ENCODE data around the gene PPIL1. TPM values are rescaled to one million over a fixed set of nuclear protein-coding genes. Genes with fewer than 3 reads are reported as not detected.
"Not testable (repeated sequence)": the region's sequence is repeated elsewhere in the genome, so short reads cannot be mapped to it uniquely, and the experiment has no call there.

The PPIL1 gene
- total RNA-seq, 2 donors from 2014 or later: 3.8 to 4.5 TPM

- no peak for ATAC-seq
- no peak for DNase-seq
- H3K9me3 ChIP-seq (ENCODE audit: control insufficient read depth, low read length, poor library complexity, severe bottlenecking): no peaks in the 10 kb centered on the region
- Mint-ChIP-seq H3K4me1 (peaks cover 26% of the 10 kb centered on the region), H3K36me3 (ENCODE audit: low read depth) (peaks cover 10% of the 10 kb centered on the region), H3K4me3 (no peak overlapping the region), H3K27me3 (no peaks in the 10 kb centered on the region), H3K27ac (peak overlapping the region; percentile 78)
Measured at GRCh38 chr6:36906539-36907325, 32.1 kb upstream of the PPIL1 start.

GRCh38 chr6:36904851-36905393, 30.3 kb upstream of the PPIL1 start:
- Mint-ChIP-seq H3K4me3 (no peak overlapping the region), H3K36me3 (ENCODE audit: low read depth) (peaks cover 10% of the 10 kb centered on the region), H3K27ac (peak overlapping the region; percentile 78), H3K27me3 (no peaks in the 10 kb centered on the region), H3K4me1 (peaks cover 23% of the 10 kb centered on the region)
- no peaks in the 10 kb centered on the region for H3K9me3 ChIP-seq (ENCODE audit: control insufficient read depth, low read length, poor library complexity, severe bottlenecking)
- ATAC-seq (no peak), DNase-seq (no peak)

GRCh38 chr6:36904114-36904513, 29.5 kb upstream of the PPIL1 start:
- Mint-ChIP-seq H3K36me3 (ENCODE audit: low read depth) (peaks cover 12% of the 10 kb centered on the region), H3K27me3 (no peaks in the 10 kb centered on the region), H3K27ac (no peak overlapping the region), H3K4me3 (no peak overlapping the region), H3K4me1 (peaks cover 26% of the 10 kb centered on the region)
- DNase-seq (no peak), ATAC-seq (no peak)
- no peaks in the 10 kb centered on the region for H3K9me3 ChIP-seq (ENCODE audit: control insufficient read depth, low read length, poor library complexity, severe bottlenecking)

- no peaks in the 10 kb centered on the region for H3K27me3 Mint-ChIP-seq
- H3K36me3 Mint-ChIP-seq (ENCODE audit: low read depth): peaks cover 3% of the 10 kb centered on the region
- DNase-seq: no peak
- peak overlapping the region; percentile 29 for H3K27ac Mint-ChIP-seq
- no peak overlapping the region for H3K4me3 Mint-ChIP-seq
- peak; percentile 70 for ATAC-seq
- H3K9me3 ChIP-seq (ENCODE audit: control insufficient read depth, low read length, poor library complexity, severe bottlenecking): no peaks in the 10 kb centered on the region
- H3K4me1 Mint-ChIP-seq: peaks cover 14% of the 10 kb centered on the region
Measured at GRCh38 chr6:36897609-36898008, 23.0 kb upstream of the PPIL1 start.

- H3K4me3 Mint-ChIP-seq: no peak overlapping the region
- ATAC-seq (no peak), DNase-seq (no peak)
- H3K9me3 ChIP-seq (ENCODE audit: control insufficient read depth, low read length, poor library complexity, severe bottlenecking): no peaks in the 10 kb centered on the region
- H3K36me3 Mint-ChIP-seq (ENCODE audit: low read depth): peaks cover 2% of the 10 kb centered on the region
- peak overlapping the region; percentile 41 for H3K27ac Mint-ChIP-seq
- H3K27me3 Mint-ChIP-seq: no peaks in the 10 kb centered on the region
- peaks cover 22% of the 10 kb centered on the region for H3K4me1 Mint-ChIP-seq
Measured at GRCh38 chr6:36893976-36894932, 19.7 kb upstream of the PPIL1 start.

GRCh38 chr6:36891153-36891552, 16.6 kb upstream of the PPIL1 start:
- not testable (repeated sequence) for H3K27me3 Mint-ChIP-seq; H3K9me3 ChIP-seq (ENCODE audit: control insufficient read depth, low read length, poor library complexity, severe bottlenecking); H3K4me3 Mint-ChIP-seq; H3K27ac Mint-ChIP-seq; DNase-seq; ATAC-seq; H3K36me3 Mint-ChIP-seq (ENCODE audit: low read depth)
- H3K4me1 Mint-ChIP-seq: peaks cover 35% of the 10 kb centered on the region

- Mint-ChIP-seq H3K27me3 (no peaks in the 10 kb centered on the region), H3K36me3 (ENCODE audit: low read depth) (no peaks in the 10 kb centered on the region), H3K4me1 (peaks cover 34% of the 10 kb centered on the region), H3K4me3 (no peak overlapping the region), H3K27ac (no peak overlapping the region)
- H3K9me3 ChIP-seq (ENCODE audit: control insufficient read depth, low read length, poor library complexity, severe bottlenecking): no peaks in the 10 kb centered on the region
- ATAC-seq (no peak), DNase-seq (no peak)
Measured at GRCh38 chr6:36890112-36890663, 15.6 kb upstream of the PPIL1 start.

- peak overlapping the region; percentile 15 for H3K4me3 Mint-ChIP-seq
- H3K36me3 Mint-ChIP-seq (ENCODE audit: low read depth): no peaks in the 10 kb centered on the region
- ATAC-seq (no peak), DNase-seq (no peak)
- H3K9me3 ChIP-seq (ENCODE audit: control insufficient read depth, low read length, poor library complexity, severe bottlenecking): no peaks in the 10 kb centered on the region
- H3K4me1 Mint-ChIP-seq: peaks cover 34% of the 10 kb centered on the region
- H3K27ac Mint-ChIP-seq: peak overlapping the region; percentile 96
- H3K27me3 Mint-ChIP-seq: no peaks in the 10 kb centered on the region
Measured at GRCh38 chr6:36888654-36889481, 14.3 kb upstream of the PPIL1 start.

- no peaks in the 10 kb centered on the region for H3K9me3 ChIP-seq (ENCODE audit: control insufficient read depth, low read length, poor library complexity, severe bottlenecking)
- DNase-seq (no peak), ATAC-seq (no peak)
- H3K27me3 Mint-ChIP-seq: no peaks in the 10 kb centered on the region
- H3K36me3 Mint-ChIP-seq (ENCODE audit: low read depth): no peaks in the 10 kb centered on the region
- H3K27ac Mint-ChIP-seq: peak overlapping the region; percentile 96
- no peak overlapping the region for H3K4me3 Mint-ChIP-seq
- H3K4me1 Mint-ChIP-seq: peaks cover 34% of the 10 kb centered on the region
Measured at GRCh38 chr6:36888115-36888643, 13.6 kb upstream of the PPIL1 start.

- DNase-seq: no peak
- Mint-ChIP-seq H3K4me3 (peak overlapping the region; percentile 89), H3K36me3 (ENCODE audit: low read depth) (no peaks in the 10 kb centered on the region), H3K27ac (peak overlapping the region; percentile 96), H3K27me3 (no peaks in the 10 kb centered on the region), H3K4me1 (peaks cover 31% of the 10 kb centered on the region)
- no peaks in the 10 kb centered on the region for H3K9me3 ChIP-seq (ENCODE audit: control insufficient read depth, low read length, poor library complexity, severe bottlenecking)
- ATAC-seq: no peak
Measured at GRCh38 chr6:36886950-36887618, 12.5 kb upstream of the PPIL1 start.

GRCh38 chr6:36885461-36886401, 11.1 kb upstream of the PPIL1 start, which contains the start of gene C6orf89:
Gene C6orf89, plus strand, starts transcription at chr6:36885952. Its CDS starts 13,493 bp downstream, at chr6:36899445.
- H3K4me3 Mint-ChIP-seq: peak within 1 kb of the TSS; percentile 89
- peaks cover 28% of the 10 kb centered on the region for H3K4me1 Mint-ChIP-seq
- no peaks in the 10 kb centered on the region for H3K36me3 Mint-ChIP-seq (ENCODE audit: low read depth)

More at GRCh38 chr6:36885461-36886401, 11.1 kb upstream of the PPIL1 start, which contains the start of gene C6orf89:
- ATAC-seq (peak; percentile 98), DNase-seq (peak; percentile 92 to 96 (median 93))
- Mint-ChIP-seq H3K27ac (peak within 1 kb of the TSS; percentile 96), H3K27me3 (no peaks in the 10 kb centered on the region)
- no peaks in the 10 kb centered on the region for H3K9me3 ChIP-seq (ENCODE audit: control insufficient read depth, low read length, poor library complexity, severe bottlenecking)

Data from T-helper 17 cell (primary cell).